Measurements from ENCODE around the gene ULBP3. TPM values are rescaled to one million over a fixed set of nuclear protein-coding genes. Genes with fewer than 3 reads are reported as not detected.

ULBP3 gene
- total RNA-seq, 1 experiment from 2014 or later, result 18.4 TPM

DNA sequence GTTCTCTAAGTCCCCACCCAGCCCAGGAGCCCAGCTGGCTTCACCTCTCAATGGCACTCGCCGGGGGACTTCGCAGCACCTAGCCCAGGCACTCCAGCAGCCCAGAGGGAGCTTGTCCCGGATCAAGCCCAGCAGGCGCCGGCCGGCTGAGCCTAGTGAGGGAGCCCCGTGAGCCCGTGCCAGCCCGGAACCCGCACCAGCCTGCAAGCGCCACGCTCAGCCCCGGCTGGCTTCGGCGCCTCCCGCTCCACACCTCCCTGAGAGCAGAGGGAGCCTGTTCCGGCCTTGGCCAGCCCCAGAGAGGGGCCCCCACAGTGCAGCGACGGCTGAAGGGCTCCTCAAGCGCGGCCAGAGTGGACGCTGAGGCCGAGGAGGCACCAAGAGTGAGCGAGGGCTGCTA lies 46.8 kb upstream of the ULBP3 start:
- ATAC-seq, result no peak
- H2AFZ ChIP-seq (ENCODE audit: low read depth, low read length, poor library complexity, severe bottlenecking), result no peak overlapping the region

GRCh38 chr6:150112233-150112632 lies 43.3 kb upstream of the ULBP3 start:
- BruUV-seq (replicated peaks), result no TSS peak
- CTCF ChIA-PET, result interaction anchor here (1.1 kb wide), 1 partner anchor 31 kb away, joined by 4 read pairs; no protein-coding TSS in a partner anchor
- Histone ChIP-seq H4K20me1 (ENCODE audit: insufficient read depth) (no peaks in the 10 kb centered on the region), H3K9me2 (ENCODE audit: insufficient read depth) (no peaks in the 10 kb centered on the region), H3K27me3 (ENCODE audit: insufficient read depth, low read length) (no peaks in the 10 kb centered on the region), H3K27ac (ENCODE audit: low read depth, low read length) (no peak overlapping the region), H3K4me2 (ENCODE audit: low read length) (no peak overlapping the region), H3K4me3 (replicated peaks in 1 of 2; ENCODE audit: low read depth in 1 of 2, low read length in 2 of 2) (no peak overlapping the region), H3K36me3 (ENCODE audit: control insufficient read depth in 1 of 2, insufficient read depth in 2 of 2, low read length in 2 of 2) (no peaks in the 10 kb centered on the region), H2AFZ (ENCODE audit: low read depth, low read length, poor library complexity, severe bottlenecking) (no peak overlapping the region), H3K9me3 (ENCODE audit: control insufficient read depth in 1 of 2, insufficient read depth in 1 of 2, low read depth in 1 of 2, low read length in 2 of 2) (no peaks in the 10 kb centered on the region), H3K9ac (ENCODE audit: low read length) (no peak overlapping the region), H3K79me2 (ENCODE audit: insufficient read depth, low read length) (no peaks in the 10 kb centered on the region), H3K4me1 (ENCODE audit: control insufficient read depth in 1 of 2, insufficient read depth in 2 of 2, low read length in 2 of 2) (no peaks in the 10 kb centered on the region)
- no peak for ATAC-seq
- POLR2A ChIA-PET, result no interaction called here
- RAD21 ChIA-PET (ENCODE audit: low non-redundant PET in 1 of 2, low total read pairs in 2 of 2, uncharacterized antibody in 2 of 2, unreplicated experiment in 2 of 2), result no interaction called here
- no peak for DNase-seq (ENCODE audit: low read depth, low spot score)
- intact Hi-C loops (cut with micrococcal nuclease), result no loop called here
- TF ChIP-seq SRF (IDR thresholded peaks at IDR 0.05; ENCODE audit: low read depth) (no peak), EGR1 (IDR thresholded peaks at IDR 0.05; ENCODE audit: low read depth) (no peak), CBX3 (IDR thresholded peaks at IDR 0.05; ENCODE audit: low read depth) (no peak), TCF7L2 (IDR thresholded peaks at IDR 0.05; ENCODE audit: borderline replicate concordance, extremely low read depth, insufficient read depth, insufficient read length) (no peak), EZH2 (IDR thresholded peaks at IDR 0.05) (no peak), ELF1 (IDR thresholded peaks at IDR 0.05; ENCODE audit: borderline replicate concordance, low read depth) (no peak), EZH2phosphoT487 (IDR thresholded peaks at IDR 0.05; ENCODE audit: borderline replicate concordance) (no peak), MAX (IDR thresholded peaks at IDR 0.05) (no peak), ZFX (IDR thresholded peaks at IDR 0.05) (no peak), FOSL1 (IDR thresholded peaks at IDR 0.05; ENCODE audit: low read depth) (no peak), POLR2AphosphoS5 (IDR thresholded peaks at IDR 0.05; ENCODE audit: low read depth, low read length) (no peak), CEBPB (IDR thresholded peaks at IDR 0.05; ENCODE audit: low read depth) (no peak), RAD21 (IDR thresholded peaks at IDR 0.05; ENCODE audit: low read depth) (no peak), ZNF274 (IDR thresholded peaks at IDR 0.05; ENCODE audit: low read depth, low read length) (no peak), YY1 (IDR thresholded peaks at IDR 0.05; ENCODE audit: extremely low read depth, insufficient replicate concordance, low read depth, low read length) (no peak), SIN3A (IDR thresholded peaks at IDR 0.05; ENCODE audit: low read depth) (no peak)
- TF ChIP-seq, protein P1, sequence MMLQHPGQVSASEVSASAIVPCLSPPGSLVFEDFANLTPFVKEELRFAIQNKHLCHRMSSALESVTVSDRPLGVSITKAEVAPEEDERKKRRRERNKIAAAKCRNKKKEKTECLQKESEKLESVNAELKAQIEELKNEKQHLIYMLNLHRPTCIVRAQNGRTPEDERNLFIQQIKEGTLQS (IDR thresholded peaks at IDR 0.05), result no peak

More for the DNA sequence above, 46.8 kb upstream of the ULBP3 start:
- POLR2A ChIA-PET, result no interaction called here
- Histone ChIP-seq H3K4me2 (ENCODE audit: low read length) (no peak overlapping the region), H3K27me3 (ENCODE audit: insufficient read depth, low read length) (no peaks in the 10 kb centered on the region), H3K79me2 (ENCODE audit: insufficient read depth, low read length) (no peaks in the 10 kb centered on the region), H3K4me3 (replicated peaks in 1 of 2; ENCODE audit: low read depth in 1 of 2, low read length in 2 of 2) (no peak overlapping the region), H3K9me2 (ENCODE audit: insufficient read depth) (no peaks in the 10 kb centered on the region), H4K20me1 (ENCODE audit: insufficient read depth) (no peaks in the 10 kb centered on the region), H3K36me3 (ENCODE audit: control insufficient read depth in 1 of 2, insufficient read depth in 2 of 2, low read length in 2 of 2) (no peaks in the 10 kb centered on the region), H3K9ac (ENCODE audit: low read length) (no peak overlapping the region), H3K27ac (ENCODE audit: low read depth, low read length) (no peak overlapping the region), H3K9me3 (ENCODE audit: control insufficient read depth in 1 of 2, insufficient read depth in 1 of 2, low read depth in 1 of 2, low read length in 2 of 2) (no peaks in the 10 kb centered on the region), H3K4me1 (ENCODE audit: control insufficient read depth in 1 of 2, insufficient read depth in 2 of 2, low read length in 2 of 2) (no peaks in the 10 kb centered on the region)
- CTCF ChIA-PET, result no interaction called here
- TF ChIP-seq TCF7L2 (IDR thresholded peaks at IDR 0.05; ENCODE audit: borderline replicate concordance, extremely low read depth, insufficient read depth, insufficient read length) (no peak), CBX3 (IDR thresholded peaks at IDR 0.05; ENCODE audit: low read depth) (no peak), POLR2A (IDR thresholded peaks at IDR 0.05; ENCODE audit: borderline replicate concordance, extremely low read depth, insufficient read depth, insufficient read length) (no peak), EZH2phosphoT487 (IDR thresholded peaks at IDR 0.05; ENCODE audit: borderline replicate concordance) (no peak), MAX (IDR thresholded peaks at IDR 0.05) (no peak), ZNF274 (IDR thresholded peaks at IDR 0.05; ENCODE audit: low read depth, low read length) (no peak), SP1 (IDR thresholded peaks at IDR 0.05; ENCODE audit: low read depth) (no peak), RAD21 (IDR thresholded peaks at IDR 0.05; ENCODE audit: low read depth) (no peak), EZH2 (IDR thresholded peaks at IDR 0.05) (no peak), ELF1 (IDR thresholded peaks at IDR 0.05; ENCODE audit: borderline replicate concordance, low read depth) (no peak), YY1 (IDR thresholded peaks at IDR 0.05; ENCODE audit: extremely low read depth, insufficient replicate concordance, low read depth, low read length) (no peak)
- TF ChIP-seq, protein P1 (IDR thresholded peaks at IDR 0.05), result no peak
- no peak for DNase-seq (ENCODE audit: low read depth, low spot score)
- BruUV-seq (replicated peaks), result no TSS peak
- RAD21 ChIA-PET (ENCODE audit: low non-redundant PET in 1 of 2, low total read pairs in 2 of 2, uncharacterized antibody in 2 of 2, unreplicated experiment in 2 of 2), result no interaction called here
- intact Hi-C loops (cut with micrococcal nuclease), result no loop called here

All from HCT116 (cell line).